Amniotic epithelial cell (primary cell): ENCODE measurements around the gene GOLGA6A.
"Not testable (repeated sequence)": the region's sequence is repeated elsewhere in the genome, so short reads cannot be mapped to it uniquely, and the experiment has no call there.

ENCODE experiments used
- DNase-seq: peaks from one replicate; pipeline ENCODE4 v3.0.0-alpha.2; 2010; ENCODE audit warnings: low read depth

The GOLGA6A gene

GRCh38 chr15:74099963-74100733, 17.8 kb upstream of the GOLGA6A start:
- peak; percentile 81 for DNase-seq

DNA sequence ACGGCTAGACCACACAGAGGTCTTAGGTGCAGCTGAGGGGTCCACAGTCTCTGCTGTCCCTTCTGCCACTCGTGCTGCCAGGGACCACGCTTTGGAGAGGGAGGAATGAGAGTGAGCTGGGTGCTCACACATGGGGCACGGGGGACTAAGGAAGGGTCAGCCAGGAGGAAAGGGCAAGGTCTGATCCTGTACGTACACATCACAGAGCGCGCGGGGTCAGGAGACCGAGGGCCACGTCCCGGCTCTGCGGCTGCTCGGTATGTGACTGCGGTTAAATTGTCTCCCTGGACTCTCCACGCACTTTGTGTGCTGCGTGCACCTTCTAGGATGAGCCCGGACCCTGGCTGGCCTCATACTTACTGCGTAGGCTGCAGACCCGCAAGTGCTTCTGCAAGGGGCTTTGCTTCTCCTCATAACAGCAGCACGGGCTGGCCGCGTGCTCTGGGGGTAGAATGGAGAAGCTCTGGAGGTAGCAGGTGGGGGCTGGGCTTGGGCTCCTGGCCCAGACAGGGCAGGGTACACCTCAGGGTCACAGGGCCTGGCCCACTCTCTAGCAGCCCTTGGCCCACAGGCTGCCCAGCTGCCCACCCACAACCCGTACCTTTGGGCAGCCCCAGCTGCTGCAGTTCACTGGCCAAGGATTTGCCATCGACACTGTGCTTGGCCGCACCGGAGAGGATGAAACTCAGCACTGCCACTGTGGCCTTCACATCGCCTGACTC, 14.6 kb upstream of the GOLGA6A start:
- DNase-seq = not testable (repeated sequence)

DNA sequence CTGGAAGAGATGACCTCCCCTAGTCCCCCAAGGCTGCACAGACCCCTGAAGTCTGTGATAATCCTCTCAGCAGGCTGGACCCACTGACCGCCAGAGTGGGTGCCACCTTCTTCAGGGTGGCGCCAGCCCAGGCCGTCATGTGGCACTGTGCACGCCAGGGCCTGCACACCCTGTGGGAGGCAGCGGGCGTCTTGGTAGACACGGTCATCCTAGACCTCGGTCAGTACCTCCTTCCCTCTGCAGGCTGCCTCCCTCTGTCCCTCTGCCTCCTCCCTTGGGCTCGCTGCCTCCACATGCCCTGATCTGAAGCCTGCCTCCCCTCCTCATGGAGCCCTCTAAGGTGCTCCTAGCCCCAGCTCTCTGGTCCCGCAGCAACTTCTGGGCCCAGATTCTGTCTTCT, 13.3 kb upstream of the GOLGA6A start:
- DNase-seq = not testable (repeated sequence)

DNA sequence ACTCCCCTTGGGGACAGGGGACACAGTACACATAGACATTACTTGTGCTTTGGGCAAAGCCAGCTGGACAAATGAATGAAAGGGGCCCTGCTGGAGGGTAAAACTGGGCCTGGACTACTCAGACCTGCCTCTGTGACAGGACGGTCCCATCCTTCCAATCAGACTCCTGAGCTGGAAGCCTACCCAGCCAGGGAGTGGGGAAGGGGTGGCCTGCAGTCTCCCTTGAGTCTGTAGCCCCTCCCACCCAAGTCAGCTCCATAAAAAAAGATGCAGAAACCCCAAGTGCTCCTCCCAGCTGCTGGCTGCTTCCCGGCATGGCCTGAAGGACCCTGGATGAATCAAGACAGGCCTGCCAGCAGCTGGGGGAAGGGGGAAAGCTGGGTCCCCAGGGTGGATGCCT, 12.2 kb upstream of the GOLGA6A start:
- DNase-seq = not testable (repeated sequence)

GRCh38 chr15:74075781-74076180, 6.6 kb downstream of the GOLGA6A start:
- not testable (repeated sequence) for DNase-seq

DNA sequence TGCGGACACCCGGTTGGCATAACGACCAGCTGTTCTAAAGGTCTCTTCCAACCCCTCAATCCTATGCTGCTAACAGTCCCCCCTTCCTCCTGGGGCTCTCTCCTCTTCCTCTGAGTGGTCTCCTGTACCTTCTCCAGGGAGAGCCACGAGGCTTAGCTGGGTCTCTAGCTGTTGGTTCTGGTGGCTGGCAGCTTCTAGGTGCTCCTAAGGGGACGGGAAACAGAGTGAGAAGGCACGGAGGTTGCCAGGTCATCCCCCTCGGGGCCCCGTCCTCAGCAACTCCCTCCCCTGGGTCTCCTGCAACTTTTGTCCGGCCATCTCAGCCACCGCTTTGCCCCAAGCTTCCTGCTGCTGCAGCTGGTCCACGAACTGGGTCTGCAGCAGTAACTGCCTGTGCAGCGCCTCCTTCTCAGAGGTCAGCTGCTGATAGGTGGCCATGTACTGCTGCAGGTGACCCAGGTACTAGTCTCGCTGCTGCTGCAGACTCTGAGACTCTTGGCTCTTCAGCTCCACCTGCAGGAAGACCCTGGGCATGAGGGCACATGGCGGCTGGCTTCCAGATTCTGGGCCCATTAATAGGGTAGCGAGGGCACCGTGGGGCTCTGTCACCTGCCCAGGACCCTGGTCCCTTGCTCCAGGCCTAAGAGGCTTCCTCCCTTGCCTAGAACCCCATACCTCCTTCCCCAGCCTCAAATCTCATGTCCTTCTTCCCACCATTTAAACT, 9.6 kb downstream of the GOLGA6A start:
- DNase-seq = not testable (repeated sequence)

GRCh38 chr15:74072132-74072531, 10.2 kb downstream of the GOLGA6A start:
- not testable (repeated sequence) for DNase-seq

DNA sequence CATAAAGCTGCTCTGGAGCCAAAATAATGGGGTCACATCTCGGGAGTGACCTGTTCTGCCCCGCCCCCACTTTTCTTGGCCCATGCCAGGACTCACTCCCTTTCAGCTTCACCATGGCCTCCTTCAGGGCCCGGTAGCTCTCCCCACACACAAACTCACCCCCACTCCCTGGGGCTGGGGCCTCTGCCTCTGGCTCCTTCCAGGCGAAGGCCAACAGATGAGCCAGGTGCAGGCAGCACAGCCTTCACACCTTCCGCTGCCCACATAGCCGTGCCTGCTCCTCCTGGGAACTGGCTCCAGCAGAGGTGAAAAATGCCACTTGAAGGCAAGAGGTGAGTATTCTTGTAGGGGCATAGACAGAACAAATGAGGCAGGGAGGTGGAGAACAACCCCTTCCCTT, 10.7 kb downstream of the GOLGA6A start:
- not testable (repeated sequence) for DNase-seq

DNA sequence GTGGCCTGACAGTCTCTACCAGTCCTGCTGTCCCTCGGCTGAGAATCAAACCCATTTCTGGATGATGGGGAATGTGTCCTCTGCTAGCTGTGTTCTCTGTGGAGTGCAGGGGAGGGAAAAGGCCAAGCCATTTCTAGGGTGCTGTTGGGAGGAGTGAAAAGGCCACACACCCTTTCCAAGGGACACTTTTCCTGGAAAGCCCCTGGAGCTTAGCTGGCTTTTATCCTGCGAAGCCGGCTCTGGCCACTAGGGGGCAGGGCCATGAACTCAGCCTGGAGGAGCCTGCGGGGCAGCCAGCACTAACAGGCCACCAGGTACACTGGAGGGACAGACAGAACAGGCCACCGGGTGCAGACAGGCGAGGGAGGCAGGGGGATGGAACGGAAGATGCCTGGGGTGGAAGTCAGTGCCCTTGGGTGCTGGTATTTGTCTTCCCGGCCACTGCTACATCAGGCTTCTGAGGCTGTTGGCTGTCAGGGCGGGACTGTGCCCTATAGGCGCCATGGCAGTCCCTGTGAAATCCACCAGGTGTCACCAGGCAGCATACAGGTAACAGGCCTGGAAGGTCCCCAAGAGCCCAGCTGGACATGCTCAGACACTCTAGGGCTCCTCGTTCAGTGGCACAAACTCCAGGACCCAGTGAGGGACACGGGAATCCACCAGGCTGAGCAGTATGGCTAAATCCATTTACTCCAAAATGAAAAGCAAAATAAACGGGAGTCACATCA, 16.5 kb downstream of the GOLGA6A start:
- DNase-seq = not testable (repeated sequence)

- not testable (repeated sequence) for DNase-seq
Observed at GRCh38 chr15:74064822-74065221, 17.5 kb downstream of the GOLGA6A start.

DNA sequence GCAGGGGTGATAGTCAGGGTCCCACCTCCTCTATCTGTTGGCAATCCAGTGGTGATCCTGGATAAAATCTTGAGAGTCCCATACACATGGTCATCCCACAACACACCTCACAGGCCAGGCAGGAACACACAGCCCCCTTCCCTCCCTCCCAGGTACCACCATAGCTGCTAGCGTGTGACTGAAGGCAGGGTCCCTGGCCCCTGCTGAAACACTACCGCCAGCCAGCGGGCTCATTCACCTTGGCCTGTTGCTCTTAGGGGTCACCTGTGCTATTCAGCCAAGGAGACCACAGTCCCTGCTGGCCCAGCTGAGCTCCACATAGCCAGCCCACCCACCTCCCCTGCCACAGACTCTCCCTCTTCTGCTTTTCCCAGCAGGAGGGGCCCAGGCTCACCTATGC, 18.2 kb downstream of the GOLGA6A start:
- not testable (repeated sequence) for DNase-seq

- DNase-seq = not testable (repeated sequence)
Observed at GRCh38 chr15:74063425-74064146, 18.8 kb downstream of the GOLGA6A start.

DNA sequence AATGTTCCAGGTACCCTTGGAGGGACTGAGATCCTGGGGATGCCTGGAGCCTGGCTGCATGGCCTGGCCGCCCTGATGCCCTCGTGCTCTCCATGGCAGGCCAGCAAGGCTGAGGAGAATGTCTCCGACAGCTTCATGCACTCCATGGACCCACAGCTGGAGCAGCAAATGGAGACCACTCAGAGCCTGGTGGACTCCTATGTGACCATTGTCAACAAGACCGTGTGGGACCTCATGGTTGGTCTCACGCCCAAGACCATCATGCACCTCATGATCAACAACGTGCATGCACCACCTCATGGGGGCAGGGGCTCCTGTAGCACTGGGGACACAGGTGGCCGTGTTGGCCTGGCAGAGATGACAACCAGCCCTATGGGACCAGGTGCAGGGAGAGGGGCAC, 19.7 kb downstream of the GOLGA6A start:
- DNase-seq = no peak

DNA sequence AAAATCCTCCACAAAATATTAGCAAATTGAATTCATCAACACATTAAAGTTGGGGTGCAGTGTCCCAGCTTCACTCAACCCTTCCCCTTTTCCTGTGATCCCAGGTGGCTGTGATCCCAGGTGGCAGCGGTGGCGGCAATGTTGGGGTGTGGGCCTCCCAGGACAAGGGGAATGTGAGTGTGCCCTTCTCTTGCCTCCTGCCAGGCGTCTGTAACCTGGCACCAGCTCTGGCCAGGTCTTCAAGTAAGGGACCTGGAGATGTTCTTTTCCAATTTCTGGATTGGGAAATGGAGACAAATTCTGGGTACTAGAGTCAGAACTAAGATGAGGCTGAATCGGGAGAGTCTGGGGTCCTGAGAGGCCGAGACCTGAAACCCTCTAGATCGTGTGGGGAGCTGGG, 20.1 kb downstream of the GOLGA6A start:
- no peak for DNase-seq

- no peak for DNase-seq
Observed at GRCh38 chr15:74060251-74060650, 22.1 kb downstream of the GOLGA6A start.

DNA sequence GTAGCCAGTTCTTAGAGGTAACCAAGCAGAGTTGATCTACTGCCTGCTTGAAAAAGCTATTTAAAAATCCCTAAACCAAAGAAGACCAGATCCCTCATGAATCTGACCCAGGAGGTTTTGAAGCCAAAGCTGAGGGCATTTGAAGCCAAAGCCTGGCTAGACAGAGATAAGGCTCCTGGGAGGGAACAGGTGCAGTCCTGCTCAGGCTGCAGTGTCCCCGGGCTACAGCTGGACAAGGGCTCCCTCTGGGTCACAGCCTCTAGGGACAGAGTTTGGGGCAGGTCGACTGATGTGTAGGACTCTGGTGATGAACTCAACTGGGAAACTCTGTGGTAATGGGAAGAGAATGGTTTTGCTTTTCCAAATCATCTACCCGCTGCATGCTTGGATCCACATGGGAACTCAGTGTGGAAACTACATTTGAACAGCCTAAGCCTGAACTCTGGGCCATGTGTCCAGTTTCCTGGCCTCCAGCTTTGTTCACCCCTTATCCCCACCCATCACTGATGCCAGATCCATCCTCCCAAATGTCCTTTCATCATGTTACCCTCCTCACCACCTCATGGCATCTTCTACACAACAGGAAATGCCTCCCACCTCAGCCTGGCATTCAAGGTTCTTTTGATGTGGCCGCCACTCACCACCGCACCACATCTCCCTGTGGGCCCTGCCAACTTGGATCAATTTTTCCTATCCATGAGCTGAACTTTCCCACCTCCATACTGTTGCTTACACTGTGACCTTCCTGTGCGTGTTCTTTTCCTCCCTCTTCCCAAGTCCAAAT, 23.1 kb downstream of the GOLGA6A start:
- not testable (repeated sequence) for DNase-seq

- not testable (repeated sequence) for DNase-seq
Observed at GRCh38 chr15:74056330-74056729, 26.0 kb downstream of the GOLGA6A start.

GRCh38 chr15:74055804-74056203, 26.5 kb downstream of the GOLGA6A start:
- no peak for DNase-seq

DNA sequence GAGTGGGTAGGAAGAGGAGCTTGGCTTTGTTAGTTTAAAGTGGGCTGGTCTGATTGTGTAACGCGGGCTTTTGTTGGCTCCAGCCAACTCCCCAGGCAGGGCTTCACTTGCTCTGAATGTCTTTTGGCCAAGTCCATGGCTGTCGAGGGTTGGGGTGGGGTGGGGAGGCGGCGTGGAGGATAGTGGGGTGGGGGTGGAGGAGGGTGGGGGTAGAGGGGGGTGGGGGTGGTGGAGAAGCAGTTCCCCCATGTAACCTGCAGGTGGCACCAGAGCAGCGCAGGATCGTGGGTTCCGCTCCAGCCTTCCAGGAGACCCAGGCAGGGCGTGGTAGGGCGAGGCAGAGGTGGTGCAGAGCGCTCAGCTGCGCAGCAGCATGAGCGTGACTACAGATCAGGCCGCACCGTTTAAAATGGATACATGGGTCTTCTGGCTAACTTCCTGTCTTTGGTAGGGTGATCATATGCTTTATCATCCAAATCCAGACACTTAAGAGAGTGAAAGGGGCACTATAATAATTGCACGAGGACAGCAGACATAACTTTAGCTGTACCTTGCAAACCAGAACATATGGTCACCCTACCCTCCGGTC, 28.3 kb downstream of the GOLGA6A start:
- DNase-seq = peak; percentile 43

DNA sequence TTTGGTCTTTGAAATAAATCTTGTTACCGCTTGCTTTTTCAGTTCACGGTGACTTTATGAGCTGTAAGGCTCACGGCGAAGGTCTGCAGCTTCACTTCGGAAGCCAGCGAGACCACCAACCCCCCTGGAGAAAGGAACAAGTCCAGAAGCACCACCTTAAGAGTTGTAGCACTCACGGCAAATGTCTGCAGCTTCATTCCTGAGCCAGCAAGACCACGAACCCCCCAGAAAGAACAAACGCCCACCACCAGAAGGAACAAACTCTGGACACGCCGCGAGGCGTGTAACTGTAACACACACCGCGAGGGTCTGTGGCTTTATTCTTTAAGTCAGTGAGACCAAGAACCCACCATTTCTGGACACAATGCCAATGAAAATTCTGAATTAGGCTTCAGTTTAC, 28.8 kb downstream of the GOLGA6A start:
- no peak for DNase-seq
